ENCODE data around the gene UBE2I. TPM values are rescaled to one million over a fixed set of nuclear protein-coding genes. Genes with fewer than 3 reads are reported as not detected.

The UBE2I gene
- total RNA-seq, 1 experiment from 2014 or later = 229 TPM

- Mint-ChIP-seq H3K4me1 (peaks cover 5% of the 10 kb centered on the region), H3K4me3 (no peak overlapping the region), H3K9me3 (peaks cover 15% of the 10 kb centered on the region), H3K27ac (no peak overlapping the region), H3K27me3 (ENCODE audit: low read depth) (peaks cover 37% of the 10 kb centered on the region), H3K36me3 (peaks cover 9% of the 10 kb centered on the region; the same call in 1 of the 2 replicates)
- TF ChIP-seq ZNF263 (CRISPR knock-in tag; IDR thresholded peaks at IDR 0.05; ENCODE audit: low read depth) (no peak), NFE2L1 (CRISPR knock-in tag; IDR thresholded peaks at IDR 0.05) (no peak), MLX (CRISPR knock-in tag; IDR thresholded peaks at IDR 0.05) (no peak), RELA (CRISPR knock-in tag; IDR thresholded peaks at IDR 0.05; ENCODE audit: borderline replicate concordance) (no peak), USF2 (CRISPR knock-in tag; IDR thresholded peaks at IDR 0.05) (no peak), TEAD1 (CRISPR knock-in tag; IDR thresholded peaks at IDR 0.05) (no peak)
- ChIA-PET CTCF (no interaction called here), POLR2A (no interaction called here)
- ATAC-seq (no peak), DNase-seq (ENCODE audit: low spot score) (no peak)
Observed at GRCh38 chr16:1262846-1263221, 46.6 kb upstream of the UBE2I start.

- CTCF ChIA-PET = no interaction called here
- DNase-seq (ENCODE audit: low spot score) = no peak
- Mint-ChIP-seq H3K9me3 (peaks cover 15% of the 10 kb centered on the region), H3K27ac (no peak overlapping the region; the same call in 1 of the 2 replicates), H3K4me3 (no peak overlapping the region), H3K36me3 (peaks cover 9% of the 10 kb centered on the region; the same call in 1 of the 2 replicates), H3K27me3 (ENCODE audit: low read depth) (peaks cover 37% of the 10 kb centered on the region), H3K4me1 (peaks cover 5% of the 10 kb centered on the region)
- no peak for TF ChIP-seq ZNF416 (CRISPR knock-in tag; IDR thresholded peaks at IDR 0.05)
- no peak for TF ChIP-seq ZNF121 (CRISPR knock-in tag; IDR thresholded peaks at IDR 0.05)
- TF ChIP-seq NFYB (CRISPR knock-in tag; conservative IDR thresholded peaks at IDR 0.05; ENCODE audit: low read depth) = no peak
- no peak for TF ChIP-seq ESRRA (CRISPR knock-in tag; IDR thresholded peaks at IDR 0.05; ENCODE audit: borderline replicate concordance)
- no peak for TF ChIP-seq TP53 (CRISPR knock-in tag; IDR thresholded peaks at IDR 0.05)
- TF ChIP-seq JUN (CRISPR knock-in tag; IDR thresholded peaks at IDR 0.05) = no peak
- no peak for ATAC-seq
- POLR2A ChIA-PET = no interaction called here
Observed at GRCh38 chr16:1263591-1264344, 45.7 kb upstream of the UBE2I start.

GRCh38 chr16:1264345-1265089, 44.9 kb upstream of the UBE2I start:
- Mint-ChIP-seq H3K27ac (peak overlapping the region; percentile 91), H3K9me3 (peaks cover 15% of the 10 kb centered on the region), H3K4me3 (no peak overlapping the region), H3K27me3 (ENCODE audit: low read depth) (peaks cover 31% of the 10 kb centered on the region), H3K4me1 (peaks cover 3% of the 10 kb centered on the region), H3K36me3 (peaks cover 9% of the 10 kb centered on the region; the same call in 1 of the 2 replicates)
- CTCF ChIA-PET = no interaction called here
- TF ChIP-seq ZBTB43 (CRISPR knock-in tag; IDR thresholded peaks at IDR 0.05) (0 out of 2 replicates have a peak, but pooled peaks have one; percentile 37), ELF4 (CRISPR knock-in tag; IDR thresholded peaks at IDR 0.05; ENCODE audit: low read depth) (no peak), ZNF121 (CRISPR knock-in tag; IDR thresholded peaks at IDR 0.05) (no peak), E2F4 (CRISPR knock-in tag; IDR thresholded peaks at IDR 0.05; ENCODE audit: borderline replicate concordance, low read depth) (no peak), ZNF532 (CRISPR knock-in tag; IDR thresholded peaks at IDR 0.05; ENCODE audit: borderline replicate concordance) (no peak), MAX (CRISPR knock-in tag; IDR thresholded peaks at IDR 0.05) (no peak)
- DNase-seq (ENCODE audit: low spot score) = no peak
- POLR2A ChIA-PET = no interaction called here
- ATAC-seq = no peak

Measured in WTC11 (cell line).